GM21423 (cell line): ENCODE results near the gene WNT1.

Experiments
- ATAC-seq: cut with Tn5 transposase; IDR thresholded peaks from one replicate; pipeline ENCODE4 v1.9.1; 2021; ENCODE audit warnings: mild to moderate bottlenecking, moderate library complexity; ENCODE audit not compliant: unreplicated experiment

The WNT1 gene

GRCh38 chr12:48980389-48980952, 2.3 kb downstream of the WNT1 start:
- ATAC-seq, result no peak

- ATAC-seq, result no peak
Measured at GRCh38 chr12:48980953-48981756, 3.0 kb downstream of the WNT1 start.

GRCh38 chr12:48981757-48982157, 3.6 kb downstream of the WNT1 start:
- ATAC-seq, result no peak

GRCh38 chr12:48982397-48983080, 4.4 kb downstream of the WNT1 start:
- no peak for ATAC-seq

GRCh38 chr12:48985475-48985897, 7.4 kb downstream of the WNT1 start:
- no peak for ATAC-seq

GRCh38 chr12:48985901-48986300, 7.8 kb downstream of the WNT1 start:
- ATAC-seq, result no peak

- no peak for ATAC-seq
Measured at GRCh38 chr12:48986720-48987291, 8.7 kb downstream of the WNT1 start.

GRCh38 chr12:48988030-48988649, 10.0 kb downstream of the WNT1 start:
- no peak for ATAC-seq

GRCh38 chr12:48990552-48990951, 12.4 kb downstream of the WNT1 start:
- ATAC-seq, result no peak

- no peak for ATAC-seq
Measured at GRCh38 chr12:48991247-48992050, 13.3 kb downstream of the WNT1 start.

- ATAC-seq, result no peak
Measured at GRCh38 chr12:48993787-48994186, 15.7 kb downstream of the WNT1 start.

- no peak for ATAC-seq
Measured at GRCh38 chr12:48994224-48995085, 16.3 kb downstream of the WNT1 start.

- ATAC-seq, result no peak
Measured at GRCh38 chr12:48995086-48995879, 17.2 kb downstream of the WNT1 start.

GRCh38 chr12:48996794-48997718, 18.9 kb downstream of the WNT1 start:
- no peak for ATAC-seq

- ATAC-seq, result peak; percentile 48
Measured at GRCh38 chr12:48997719-48998496, 19.8 kb downstream of the WNT1 start.

GRCh38 chr12:48998497-48999353, 20.6 kb downstream of the WNT1 start:
- ATAC-seq, result peak; percentile 9
